ENCODE data around the gene TENT4A.

The TENT4A gene

DNA sequence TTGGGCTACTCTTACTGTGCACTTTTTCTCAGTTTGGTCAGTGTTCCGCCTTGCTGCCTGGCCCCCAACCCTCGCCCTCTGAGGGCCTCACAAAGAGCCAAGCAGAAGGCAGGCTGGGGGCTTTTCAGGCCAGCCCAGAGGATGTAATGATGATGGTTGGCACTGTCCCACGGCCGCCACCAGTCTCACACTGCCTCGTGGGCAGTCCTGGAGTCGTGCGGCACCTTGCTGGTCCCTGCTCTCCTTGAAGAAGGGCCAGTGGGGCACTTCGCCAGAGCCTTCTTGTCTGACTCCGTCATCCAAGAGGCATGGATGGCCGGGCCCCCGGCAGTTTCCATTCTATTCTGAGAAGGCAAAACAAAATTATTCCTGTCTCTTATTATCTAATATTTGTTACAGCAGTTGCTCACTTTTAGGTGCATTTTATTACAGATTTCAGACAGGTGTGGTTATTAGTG is 21.0 kb downstream of the TENT4A start:
- no peak for DNase-seq

DNA sequence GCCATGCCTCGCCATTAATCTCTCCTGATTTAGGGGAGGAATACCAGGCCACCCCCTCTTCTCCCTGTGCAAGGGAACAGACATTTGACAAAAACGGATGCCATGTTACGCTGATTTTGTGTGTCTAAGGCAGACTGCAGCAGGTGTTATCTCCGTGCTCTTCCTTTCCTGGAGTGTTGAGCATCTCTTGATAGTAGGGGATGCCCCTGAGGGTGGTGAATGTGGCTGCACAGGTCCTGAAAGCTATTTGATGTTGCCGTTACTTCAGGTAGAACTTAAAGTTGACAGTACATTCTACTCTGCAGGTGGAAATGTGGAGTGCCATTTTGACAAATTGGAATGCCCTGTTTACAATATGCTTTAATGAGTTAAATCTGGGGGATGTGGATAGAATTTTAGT is 21.5 kb downstream of the TENT4A start:
- no peak for DNase-seq

DNA sequence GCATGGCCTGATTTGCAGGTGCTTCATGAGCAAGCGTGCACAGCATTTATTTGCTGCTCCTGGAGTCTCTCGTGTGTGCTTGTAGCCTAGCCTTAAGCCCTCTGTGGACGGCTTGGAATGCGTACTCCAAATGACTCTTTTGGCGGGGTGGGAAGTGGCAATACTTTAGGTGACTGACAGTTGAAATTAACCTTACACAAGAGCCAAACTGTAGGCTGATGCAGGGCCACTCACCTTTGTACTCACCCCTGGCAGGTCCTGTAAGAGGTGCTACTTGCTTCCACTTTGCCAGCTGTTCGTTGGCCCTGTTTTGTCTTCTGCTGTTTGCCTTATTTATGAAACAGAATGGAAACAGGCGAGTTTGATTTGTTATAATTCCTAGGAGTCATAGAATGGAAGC is 22.9 kb downstream of the TENT4A start:
- DNase-seq: no peak

DNA sequence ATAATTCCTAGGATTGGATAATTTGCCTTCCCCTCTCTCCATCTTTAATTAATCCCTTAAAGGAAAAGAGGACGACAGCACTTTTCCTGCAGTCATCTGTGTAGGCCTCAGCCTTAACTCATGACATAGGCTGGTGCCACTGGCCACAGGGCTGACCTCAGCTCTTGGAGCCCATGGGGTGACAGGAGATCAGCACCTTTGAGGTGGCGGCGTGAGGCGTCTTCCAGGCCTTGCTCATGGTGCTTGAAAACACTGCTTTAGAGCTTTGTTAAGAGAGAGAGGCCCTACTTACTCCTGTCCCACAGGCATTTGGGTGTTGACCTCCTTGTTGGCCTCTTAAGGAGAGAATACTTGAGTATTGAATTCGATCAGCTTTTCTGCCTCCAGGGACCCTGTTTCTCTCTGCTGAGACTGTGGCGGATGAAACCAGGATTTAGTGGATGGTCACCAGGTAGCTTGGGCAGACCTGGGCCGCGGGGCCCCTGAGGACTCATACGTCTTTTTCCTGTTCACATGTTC is 23.4 kb downstream of the TENT4A start:
- DNase-seq: no peak

DNA sequence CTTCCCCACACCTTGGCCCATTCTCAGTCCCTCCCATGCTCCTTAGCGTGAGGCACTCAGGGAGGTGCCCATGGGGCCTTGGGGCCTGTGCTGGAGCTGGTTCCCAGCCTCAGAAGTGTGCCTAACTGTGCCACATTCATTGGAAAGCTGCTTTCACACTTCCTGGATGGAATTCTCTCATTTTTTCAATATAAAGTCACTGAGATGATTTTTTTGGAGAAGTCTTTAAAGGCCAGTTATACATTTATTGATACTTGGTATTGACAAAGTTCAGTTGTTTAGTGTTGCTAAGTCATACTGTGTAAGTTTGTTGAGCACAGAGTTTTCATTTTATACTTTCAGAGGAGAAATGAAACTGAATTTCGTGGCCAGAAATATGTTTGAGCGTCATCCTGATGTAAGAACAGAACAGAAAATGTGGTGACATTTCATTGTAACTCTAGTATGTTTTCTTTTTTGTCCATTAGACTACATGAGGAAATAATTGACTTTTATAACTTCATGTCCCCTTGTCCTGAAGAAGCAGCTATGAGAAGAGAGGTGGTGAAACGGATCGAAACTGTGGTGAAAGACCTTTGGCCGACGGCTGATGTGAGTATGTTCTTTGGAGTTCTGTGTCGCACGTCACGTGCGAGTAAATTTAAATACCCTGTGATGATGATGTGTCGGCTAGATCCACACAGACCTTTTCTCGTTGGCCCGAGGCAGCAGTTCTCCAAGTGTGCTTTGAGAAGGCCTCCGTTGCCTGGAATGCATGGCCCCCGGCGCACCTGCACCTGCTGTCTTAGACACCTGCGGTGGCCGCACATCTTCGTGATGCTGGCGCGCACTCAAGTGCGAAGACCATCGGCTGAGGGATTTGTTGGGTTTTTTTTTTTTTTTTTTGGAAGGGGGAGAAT is 24.1 kb downstream of the TENT4A start:
- DNase-seq: no peak

DNA sequence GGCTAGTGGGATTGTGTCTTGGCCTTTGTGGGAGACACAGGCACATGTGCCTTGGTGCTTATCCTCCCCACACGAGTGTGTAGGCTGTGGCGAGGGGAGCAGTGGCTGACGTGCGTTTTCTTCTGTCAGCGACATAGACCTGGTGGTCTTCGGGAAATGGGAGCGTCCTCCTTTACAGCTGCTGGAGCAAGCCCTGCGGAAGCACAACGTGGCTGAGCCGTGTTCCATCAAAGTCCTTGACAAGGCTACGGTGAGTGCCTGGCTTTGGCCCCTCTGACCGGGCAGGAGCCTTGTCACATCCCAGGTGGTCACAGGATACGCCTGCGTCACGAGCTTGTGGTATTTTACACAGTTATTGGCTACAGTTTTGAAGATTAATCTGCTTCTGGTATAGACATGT is 26.4 kb downstream of the TENT4A start:
- no peak for DNase-seq

DNA sequence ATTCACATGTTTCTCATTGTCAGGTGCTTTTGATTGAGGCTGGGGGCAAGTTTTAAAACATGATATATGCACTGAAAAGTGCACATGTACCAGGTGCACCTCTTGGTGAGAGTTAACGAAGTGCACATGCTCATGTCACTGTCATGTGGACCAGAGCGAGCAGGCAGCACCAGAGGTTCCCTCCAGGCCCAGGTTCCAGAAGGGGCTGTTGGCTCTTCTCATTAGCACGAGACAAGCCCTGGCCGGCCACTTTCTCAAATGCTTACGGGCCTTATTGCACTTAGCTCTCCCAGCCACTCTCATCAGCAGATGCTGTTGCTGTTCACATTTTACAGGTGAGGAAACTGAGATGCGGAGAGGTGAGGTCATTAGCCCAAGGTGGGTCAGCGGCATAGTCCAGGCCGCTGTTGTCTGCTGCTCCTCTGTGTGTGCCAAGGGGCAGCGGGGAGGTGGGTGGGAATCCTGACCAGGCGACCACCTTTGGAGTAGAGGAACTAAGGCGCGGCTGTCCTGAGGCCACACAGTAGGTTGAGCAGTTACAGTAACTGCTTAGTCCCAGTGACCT is 27.4 kb downstream of the TENT4A start:
- DNase-seq: no peak

DNA sequence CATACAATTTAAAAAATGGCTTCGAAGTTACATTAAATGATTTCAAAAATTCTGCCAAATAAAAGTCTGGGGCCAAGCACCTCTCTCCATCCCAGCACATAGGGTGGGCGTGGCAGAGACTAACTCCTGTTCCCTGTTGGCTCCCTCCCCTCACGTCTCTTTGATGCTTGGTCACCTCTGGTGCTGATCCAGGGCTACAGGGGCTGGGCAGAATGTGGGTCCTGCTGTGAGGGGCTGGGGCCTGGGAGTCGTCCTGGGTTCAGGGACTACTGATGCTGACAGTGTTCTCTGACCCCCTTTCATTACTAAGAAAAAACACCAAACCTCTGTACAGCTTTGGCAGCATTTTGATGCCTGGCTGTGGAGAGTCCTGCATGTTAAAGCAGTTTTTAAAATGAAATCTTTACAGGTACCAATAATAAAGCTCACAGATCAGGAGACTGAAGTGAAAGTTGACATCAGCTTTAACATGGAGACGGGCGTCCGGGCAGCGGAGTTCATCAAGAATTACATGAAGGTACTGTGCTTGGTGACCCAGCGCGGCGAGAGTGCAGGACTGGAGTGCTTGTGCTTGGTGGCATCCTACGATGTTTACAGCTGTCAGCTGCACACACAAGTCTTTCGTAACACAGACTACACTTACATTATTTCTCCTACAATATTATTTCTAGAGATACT is 29.0 kb downstream of the TENT4A start:
- no peak for DNase-seq

DNA sequence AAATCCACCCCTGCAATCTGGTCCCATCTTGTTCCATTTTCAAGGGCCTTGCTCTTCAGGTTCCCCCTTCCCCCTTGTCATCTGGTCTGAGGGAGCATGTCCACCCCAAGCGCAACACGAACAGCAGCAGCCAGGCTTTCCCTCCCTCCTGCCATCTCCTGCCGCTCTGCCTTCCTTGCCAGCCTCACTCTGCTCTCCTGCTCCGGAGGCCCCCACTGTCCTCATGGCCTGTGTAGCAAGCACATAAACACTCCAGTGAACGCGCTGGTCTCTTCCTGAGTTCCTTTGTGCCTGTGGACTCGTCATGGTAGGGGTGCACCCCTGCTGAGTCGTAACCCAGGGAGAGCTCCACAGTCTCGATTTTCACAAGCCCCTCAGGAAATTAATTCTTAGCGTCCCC is 29.9 kb downstream of the TENT4A start:
- DNase-seq: no peak

DNA sequence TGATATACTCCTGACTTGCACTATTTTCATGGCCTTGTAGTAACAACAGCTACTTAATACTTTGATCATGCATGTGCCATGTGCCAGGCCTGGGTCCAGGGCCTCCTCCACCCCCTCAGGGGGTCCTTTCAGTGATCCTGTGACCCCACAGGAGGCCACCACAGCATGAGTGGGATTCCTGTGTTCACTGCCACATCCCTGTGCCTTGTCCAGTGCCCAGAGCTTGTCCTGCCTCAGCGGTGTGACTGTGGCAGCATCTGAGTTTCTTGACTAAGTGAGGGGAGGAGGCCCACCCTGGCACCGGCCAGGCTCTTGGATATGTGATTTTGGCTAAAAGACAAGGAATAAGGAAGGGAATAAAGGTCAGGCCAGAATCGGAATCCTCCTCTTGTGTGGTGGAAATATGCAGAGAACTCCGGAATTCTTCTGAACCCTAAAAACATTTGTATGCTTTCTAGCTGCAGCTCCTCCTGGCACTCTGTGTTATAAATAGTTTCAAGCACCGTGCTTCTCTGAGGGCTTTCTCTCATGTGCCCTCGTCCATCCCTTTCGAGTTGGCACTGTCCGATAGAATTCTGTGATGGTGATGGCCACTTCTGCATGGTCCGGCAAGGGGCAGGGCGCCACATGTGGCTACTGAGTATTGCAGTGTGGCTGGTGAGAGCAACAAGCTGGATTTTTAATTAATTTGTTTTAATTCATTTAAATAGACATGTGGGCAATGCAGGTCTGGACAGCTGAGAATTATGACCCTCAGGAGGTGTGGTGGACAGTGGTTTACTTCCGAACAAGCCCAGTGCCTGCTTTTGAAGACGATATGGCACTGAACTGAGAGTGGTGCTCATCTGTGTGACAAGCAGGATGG is 31.8 kb downstream of the TENT4A start:
- no peak for DNase-seq

DNA sequence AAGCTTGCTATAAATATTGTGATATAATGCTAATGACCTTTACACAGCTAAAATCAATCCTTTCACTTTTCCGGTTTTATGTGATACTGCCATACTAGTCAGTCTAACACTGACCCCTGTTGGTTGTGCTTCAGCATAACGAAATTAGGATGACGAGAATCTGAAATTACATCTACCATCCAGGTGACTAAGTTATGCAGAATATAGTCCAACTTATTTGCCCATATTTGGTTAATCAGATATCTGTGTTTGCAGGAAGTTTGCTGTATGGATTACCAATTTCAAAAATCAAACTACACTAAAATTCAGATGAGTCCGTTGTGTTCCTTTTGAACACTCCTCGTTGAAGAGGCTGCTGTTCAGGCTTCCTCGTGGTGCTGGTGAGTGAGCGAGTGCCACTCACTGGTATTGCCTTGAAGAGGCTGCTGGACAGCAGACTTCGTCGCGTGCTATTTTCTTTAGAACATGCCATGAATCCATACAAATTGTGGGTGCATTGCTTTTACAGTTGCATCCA is 32.5 kb downstream of the TENT4A start:
- DNase-seq: peak; percentile 39

DNA sequence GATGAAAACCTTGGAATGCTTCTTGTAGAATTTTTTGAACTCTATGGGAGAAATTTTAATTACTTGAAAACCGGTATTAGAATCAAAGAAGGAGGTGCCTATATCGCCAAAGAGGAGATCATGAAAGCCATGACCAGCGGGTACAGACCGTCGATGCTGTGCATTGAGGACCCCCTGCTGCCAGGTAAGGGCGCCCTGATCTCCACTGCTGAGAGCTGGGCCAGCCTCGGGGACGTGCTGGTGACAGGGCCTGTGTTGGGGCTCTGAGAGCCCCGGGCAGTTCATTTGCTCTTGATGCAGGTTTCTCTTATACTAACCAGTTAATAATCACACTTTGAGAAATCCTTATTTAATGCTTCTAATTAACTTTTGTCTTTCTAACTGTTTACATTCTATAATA is 33.0 kb downstream of the TENT4A start:
- no peak for DNase-seq

DNA sequence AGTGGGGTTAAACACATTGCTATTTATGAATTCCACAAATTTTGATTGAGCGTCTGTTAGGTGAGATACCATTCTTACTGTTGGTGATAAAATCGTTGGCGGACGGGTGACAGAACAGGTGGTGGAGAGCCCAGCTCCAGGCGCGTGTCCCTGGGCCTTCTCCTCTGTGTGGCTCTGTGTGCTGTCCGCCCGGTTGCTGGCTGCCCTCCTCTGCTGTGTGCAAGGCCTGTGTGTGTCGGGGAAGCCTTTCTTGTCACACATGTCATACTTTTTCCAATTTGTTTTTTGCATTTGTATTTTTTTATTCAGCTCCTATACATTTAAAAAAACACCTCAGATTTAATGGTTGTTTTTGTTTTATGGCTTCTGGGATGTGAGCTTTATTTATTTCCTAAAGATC is 33.9 kb downstream of the TENT4A start:
- DNase-seq: no peak

DNA sequence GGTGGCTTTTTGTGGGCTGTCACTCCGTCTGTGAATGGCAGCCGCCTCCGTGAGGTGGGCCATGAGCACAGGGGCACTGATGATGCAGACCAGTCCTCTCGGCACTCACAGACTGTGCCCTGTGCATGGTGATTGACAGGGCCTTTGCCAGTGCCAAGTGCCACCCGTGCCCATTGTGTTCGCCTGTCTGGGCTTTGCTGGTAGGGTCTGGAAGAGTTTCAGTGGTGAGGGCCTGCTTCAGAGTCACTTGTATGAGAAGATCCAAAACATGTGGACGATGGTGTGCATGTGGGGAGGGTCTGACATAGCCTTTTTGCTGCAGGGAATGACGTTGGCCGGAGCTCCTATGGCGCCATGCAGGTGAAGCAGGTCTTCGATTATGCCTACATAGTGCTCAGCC is 34.9 kb downstream of the TENT4A start:
- no peak for DNase-seq

DNA sequence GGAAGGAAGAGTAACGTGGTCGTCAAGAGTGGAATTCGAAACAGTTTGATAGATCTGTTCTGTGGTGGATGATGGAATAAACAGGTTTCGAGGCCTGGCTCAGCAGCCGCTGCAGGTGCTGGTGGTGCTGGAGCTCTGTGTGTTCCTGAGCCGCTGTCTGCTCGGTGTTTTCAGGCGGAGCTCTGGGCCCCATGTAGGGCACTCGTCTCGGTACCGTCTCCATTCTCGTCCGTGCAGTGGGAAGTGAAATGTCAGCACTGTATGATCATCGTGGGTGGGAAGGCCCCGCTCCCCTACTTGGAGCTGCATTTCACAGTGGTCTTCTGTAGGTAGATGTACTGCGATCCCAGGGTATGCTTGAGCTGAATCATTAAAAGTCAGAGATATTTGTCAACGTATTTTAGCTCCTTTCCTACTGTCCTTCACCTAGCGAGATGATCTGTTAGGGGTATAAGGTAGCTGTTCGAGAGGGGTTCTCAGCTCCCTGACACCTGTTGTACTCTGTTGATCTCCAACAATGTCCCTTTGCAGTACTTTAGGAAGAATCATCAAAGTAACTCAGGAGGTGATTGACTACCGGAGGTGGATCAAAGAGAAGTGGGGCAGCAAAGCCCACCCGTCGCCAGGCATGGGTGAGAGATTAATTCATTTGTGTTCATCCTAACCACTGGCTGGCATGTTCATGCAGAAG is 35.9 kb downstream of the TENT4A start:
- no peak for DNase-seq

DNA sequence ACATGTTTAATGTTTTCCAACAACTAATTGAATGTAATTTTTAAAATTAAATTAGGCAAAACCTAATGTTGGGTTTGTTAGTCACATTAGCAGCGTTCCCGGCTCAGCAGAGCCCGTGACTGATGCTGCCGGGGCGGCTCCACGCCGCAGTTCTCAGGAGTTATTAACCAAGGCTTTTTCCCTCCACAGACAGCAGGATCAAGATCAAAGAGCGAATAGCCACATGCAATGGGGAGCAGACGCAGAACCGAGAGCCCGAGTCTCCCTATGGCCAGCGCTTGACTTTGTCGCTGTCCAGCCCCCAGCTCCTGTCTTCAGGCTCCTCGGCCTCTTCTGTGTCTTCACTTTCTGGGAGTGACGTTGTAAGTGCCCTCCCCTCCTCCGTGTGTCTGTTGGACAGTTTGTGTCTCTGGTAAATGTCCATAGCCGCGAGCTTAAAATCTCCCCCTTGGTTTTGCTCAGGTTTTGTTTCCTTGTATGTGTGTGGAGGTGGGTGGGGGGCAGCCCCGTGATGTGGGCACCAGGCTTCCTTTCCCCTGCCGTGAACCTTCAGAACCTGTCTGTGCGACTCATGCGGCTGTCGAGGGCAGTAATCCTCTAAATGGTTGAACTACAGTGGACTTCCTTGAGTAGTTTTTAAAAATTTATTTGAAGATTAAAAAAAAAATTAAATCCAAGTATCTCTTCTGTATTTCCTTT is 37.1 kb downstream of the TENT4A start:
- no peak for DNase-seq

DNA sequence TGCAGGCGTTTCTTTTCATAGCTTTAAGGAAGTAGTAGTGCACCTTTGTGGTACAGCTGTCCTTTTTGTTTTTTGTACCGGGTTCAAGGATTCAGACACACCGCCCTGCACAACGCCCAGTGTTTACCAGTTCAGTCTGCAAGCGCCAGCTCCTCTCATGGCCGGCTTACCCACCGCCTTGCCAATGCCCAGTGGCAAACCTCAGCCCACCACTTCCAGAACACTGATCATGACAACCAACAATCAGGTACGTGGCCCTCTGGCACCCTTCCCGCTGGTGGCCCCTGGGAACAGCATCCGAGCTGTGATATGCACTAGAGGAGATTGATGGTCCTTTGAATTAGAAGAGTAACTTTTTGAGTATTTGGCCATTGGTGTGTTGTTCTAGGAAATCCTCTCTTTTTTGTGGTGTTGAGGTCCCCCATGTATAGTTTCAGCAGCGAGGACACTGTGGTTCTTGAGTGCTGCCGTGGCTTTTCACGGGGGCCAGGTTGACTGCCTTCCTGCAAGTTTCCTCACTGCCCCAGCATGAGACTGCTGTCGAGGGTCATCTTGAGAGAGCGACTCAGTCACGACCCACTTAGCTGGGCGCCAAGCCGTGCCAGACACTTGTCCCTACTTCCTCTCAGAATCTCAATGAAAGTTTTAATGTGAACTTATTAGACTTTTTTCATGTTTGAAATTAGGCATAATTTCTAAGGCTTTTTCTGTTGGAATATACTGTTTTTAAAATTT is 37.9 kb downstream of the TENT4A start:
- no peak for DNase-seq

DNA sequence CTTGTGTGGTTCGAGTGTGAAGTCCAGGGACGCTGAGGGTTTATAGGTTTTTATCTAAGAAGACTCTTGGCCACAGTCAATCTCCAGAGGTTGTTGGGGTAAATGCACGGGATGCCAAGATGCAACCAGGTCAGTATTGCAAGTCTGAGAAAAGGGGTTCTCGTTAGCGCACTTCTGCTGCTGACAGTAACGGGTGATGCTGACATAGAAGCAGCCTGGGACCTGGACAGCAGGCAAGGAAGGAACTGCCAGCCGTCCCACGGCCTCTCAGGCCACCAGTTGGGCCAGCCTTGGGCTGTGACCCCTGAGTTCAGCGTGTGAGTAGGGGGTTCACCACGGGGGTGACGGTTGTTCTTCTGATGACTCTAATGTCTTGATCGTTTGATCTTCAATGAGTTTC is 39.0 kb downstream of the TENT4A start:
- no peak for DNase-seq

DNA sequence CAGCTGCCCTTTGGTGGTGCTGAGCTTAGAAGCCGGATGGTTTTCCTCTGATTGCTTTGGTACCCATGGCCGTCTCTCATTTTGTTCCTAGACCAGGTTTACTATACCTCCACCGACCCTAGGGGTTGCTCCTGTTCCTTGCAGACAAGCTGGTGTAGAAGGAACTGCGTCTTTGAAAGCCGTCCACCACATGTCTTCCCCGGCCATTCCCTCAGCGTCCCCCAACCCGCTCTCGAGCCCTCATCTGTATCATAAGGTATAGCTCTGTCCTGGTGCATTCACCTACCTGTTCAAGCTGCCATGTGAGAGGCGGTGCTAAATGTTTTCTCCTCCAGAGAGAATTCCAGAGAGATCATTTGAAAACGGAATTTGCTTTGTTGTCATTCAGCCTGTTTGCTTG is 39.5 kb downstream of the TENT4A start:
- DNase-seq: no peak

DNA sequence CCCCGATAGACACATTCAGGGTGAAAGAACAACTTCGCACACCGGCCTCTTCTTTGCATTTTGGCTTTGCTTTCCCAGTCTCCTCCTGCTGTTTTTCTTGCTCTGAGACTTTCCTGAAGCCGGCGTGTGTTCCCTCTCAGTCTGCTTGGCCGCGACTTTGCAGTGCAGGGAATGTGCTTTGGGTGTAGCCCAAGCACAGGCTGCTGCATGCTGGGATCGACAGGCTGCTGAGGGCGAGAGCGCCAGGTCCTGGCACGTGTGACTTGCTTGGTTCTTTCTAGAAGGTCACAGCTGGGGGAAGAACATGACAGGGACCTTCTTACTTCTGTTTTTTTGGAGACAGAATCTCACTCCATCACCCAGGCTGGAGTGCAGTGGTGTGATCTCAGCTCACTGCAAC is 40.6 kb downstream of the TENT4A start:
- no peak for DNase-seq

DNA sequence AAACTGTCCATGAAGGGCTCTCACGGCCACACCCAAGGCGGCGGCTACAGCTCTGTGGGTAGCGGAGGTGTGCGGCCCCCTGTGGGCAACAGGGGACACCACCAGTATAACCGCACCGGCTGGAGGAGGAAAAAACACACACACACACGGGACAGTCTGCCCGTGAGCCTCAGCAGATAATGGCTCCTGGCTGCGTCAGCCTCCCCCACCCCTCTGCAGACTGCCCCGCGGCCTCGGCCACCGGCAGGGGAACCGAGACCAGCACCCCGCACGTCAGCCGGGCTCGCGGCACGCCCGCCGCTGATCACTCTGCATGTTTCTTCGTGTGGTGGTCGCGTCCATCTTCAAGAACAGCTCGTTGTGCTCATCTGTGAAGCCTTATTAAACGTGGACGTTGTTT is 41.5 kb downstream of the TENT4A start:
- no peak for DNase-seq

Data from retina (tissue), 1 donor.